ENCODE results near the gene SPRYD3. TPM values are rescaled to one million over a fixed set of nuclear protein-coding genes. Genes with fewer than 3 reads are reported as not detected.

Gene SPRYD3
- total RNA-seq, 1 donor from 2014 or later: 28.3 TPM

- DNase-seq (ENCODE audit: extremely low spot score, unreplicated experiment): no peak
- no peaks in the 10 kb centered on the region for H3K9me3 Mint-ChIP-seq (ENCODE audit: unreplicated experiment)
- peaks cover 34% of the 10 kb centered on the region for H3K36me3 Mint-ChIP-seq (ENCODE audit: unreplicated experiment)
- peak overlapping the region; percentile 67 for H3K27ac Mint-ChIP-seq (ENCODE audit: unreplicated experiment)
- no peak for TF ChIP-seq CTCF (IDR thresholded peaks at IDR 0.05)
- no peak overlapping the region for H3K4me3 Mint-ChIP-seq (ENCODE audit: unreplicated experiment)
- H3K27me3 Mint-ChIP-seq (ENCODE audit: unreplicated experiment): no peaks in the 10 kb centered on the region
- H3K4me1 Mint-ChIP-seq (ENCODE audit: unreplicated experiment): peaks cover 68% of the 10 kb centered on the region
These were observed 8.2 kb downstream of the SPRYD3 start for GRCh38 chr12:53070877-53071492.

- Mint-ChIP-seq H3K27me3 (ENCODE audit: unreplicated experiment) (no peaks in the 10 kb centered on the region), H3K4me1 (ENCODE audit: unreplicated experiment) (peaks cover 77% of the 10 kb centered on the region), H3K9me3 (ENCODE audit: unreplicated experiment) (no peaks in the 10 kb centered on the region), H3K36me3 (ENCODE audit: unreplicated experiment) (peaks cover 31% of the 10 kb centered on the region), H3K4me3 (ENCODE audit: unreplicated experiment) (no peak overlapping the region), H3K27ac (ENCODE audit: unreplicated experiment) (peak overlapping the region; percentile 38)
- no peak for DNase-seq (ENCODE audit: extremely low spot score, unreplicated experiment)
- TF ChIP-seq CTCF (IDR thresholded peaks at IDR 0.05): no peak
These were observed 9.4 kb downstream of the SPRYD3 start for GRCh38 chr12:53069621-53070410.

- Mint-ChIP-seq H3K4me1 (ENCODE audit: unreplicated experiment) (peaks cover 86% of the 10 kb centered on the region), H3K27ac (ENCODE audit: unreplicated experiment) (peak overlapping the region; percentile 42), H3K4me3 (ENCODE audit: unreplicated experiment) (no peak overlapping the region), H3K36me3 (ENCODE audit: unreplicated experiment) (peaks cover 25% of the 10 kb centered on the region), H3K9me3 (ENCODE audit: unreplicated experiment) (no peaks in the 10 kb centered on the region), H3K27me3 (ENCODE audit: unreplicated experiment) (no peaks in the 10 kb centered on the region)
- TF ChIP-seq CTCF (IDR thresholded peaks at IDR 0.05): no peak
- no peak for DNase-seq (ENCODE audit: extremely low spot score, unreplicated experiment)
These were observed 10.2 kb downstream of the SPRYD3 start for GRCh38 chr12:53068811-53069585.

- no peak overlapping the region for H3K4me3 Mint-ChIP-seq (ENCODE audit: unreplicated experiment)
- no peaks in the 10 kb centered on the region for H3K9me3 Mint-ChIP-seq (ENCODE audit: unreplicated experiment)
- no peak for TF ChIP-seq CTCF (IDR thresholded peaks at IDR 0.05)
- peaks cover 94% of the 10 kb centered on the region for H3K4me1 Mint-ChIP-seq (ENCODE audit: unreplicated experiment)
- peaks cover 30% of the 10 kb centered on the region for H3K36me3 Mint-ChIP-seq (ENCODE audit: unreplicated experiment)
- H3K27ac Mint-ChIP-seq (ENCODE audit: unreplicated experiment): peak overlapping the region; percentile 42
- no peak for DNase-seq (ENCODE audit: extremely low spot score, unreplicated experiment)
- H3K27me3 Mint-ChIP-seq (ENCODE audit: unreplicated experiment): no peaks in the 10 kb centered on the region
These were observed 11.0 kb downstream of the SPRYD3 start for GRCh38 chr12:53067993-53068770.

Data from osteocyte (in vitro differentiated cells).